WTC11 (cell line): ENCODE measurements around the gene ETNK1. TPM values are rescaled to one million over a fixed set of nuclear protein-coding genes. Genes with fewer than 3 reads are reported as not detected.
A peak's percentile ranks its signal among the peaks of the same experiment; 100 is the strongest.

Experiments used
- ATAC-seq: fragments of 200-7000 bp; cut with Tn5 transposase; 2 replicates; pipeline ENCODE4 v1.10.0; 2021; ENCODE audit warnings: mild to moderate bottlenecking, moderate library complexity
- CTCF ChIA-PET: fragments of 300-600 bp; sonication (Branson Sonifier 250); formaldehyde crosslinking; loops from one replicate; lab custom pipeline; 2021; ENCODE audit warnings: antibody characterized with exemption; lab: Charles Lee
- POLR2A ChIA-PET: fragments of 350-600 bp; sonication (Branson Sonifier 250); formaldehyde crosslinking; loops from one replicate; lab custom pipeline; 2021; ENCODE audit warnings: antibody characterized with exemption; lab: Charles Lee
- DNase-seq: peaks from one replicate; pipeline ENCODE4 v3.0.0; 2021; ENCODE audit warnings: low spot score
- H3K27ac Mint-ChIP-seq: 2 replicates; pipeline ENCODE4 v1.8.0; 2021; ENCODE audit warnings: mixed read lengths
- H3K27me3 Mint-ChIP-seq: 2 replicates; pipeline ENCODE4 v1.8.0; 2021; ENCODE audit warnings: low read depth, mild to moderate bottlenecking, moderate library complexity, mixed read lengths
- H3K36me3 Mint-ChIP-seq: 2 replicates; pipeline ENCODE4 v1.8.0; 2021; ENCODE audit warnings: mixed read lengths
- H3K4me1 Mint-ChIP-seq: 2 replicates; pipeline ENCODE4 v1.8.0; 2022; ENCODE audit warnings: mixed read lengths
- H3K4me3 Mint-ChIP-seq: 2 replicates; pipeline ENCODE4 v1.8.0; 2021; ENCODE audit warnings: mild to moderate bottlenecking, moderate library complexity, mixed read lengths
- H3K9me3 Mint-ChIP-seq: 2 replicates; pipeline ENCODE4 v1.8.0; 2021; ENCODE audit warnings: mixed read lengths
- CBFB ChIP-seq: sonication (generic); formaldehyde crosslinking; IDR thresholded peaks from 2 replicates; pipeline ENCODE4 v1.8.1; 2022; ENCODE audit warnings: mild to moderate bottlenecking, low read depth, missing genetic modification reagents
- CREB1 ChIP-seq: sonication (generic); formaldehyde crosslinking; IDR thresholded peaks from 2 replicates; pipeline ENCODE4 v1.8.0; 2023; ENCODE audit warnings: mild to moderate bottlenecking, missing genetic modification reagents
- CREM ChIP-seq: sonication (generic); formaldehyde crosslinking; IDR thresholded peaks from 2 replicates; pipeline ENCODE4 v1.8.1; 2022; ENCODE audit warnings: mild to moderate bottlenecking, missing genetic modification reagents, moderate library complexity
- GTF2I ChIP-seq: fragments of 250-450 bp; sonication (Bioruptor Pico); conservative IDR thresholded peaks from 2 replicates; pipeline ENCODE4 v1.4.0; 2021; ENCODE audit warnings: mild to moderate bottlenecking
- IRF2 ChIP-seq: sonication (generic); formaldehyde crosslinking; IDR thresholded peaks from 2 replicates; pipeline ENCODE4 v1.8.0; 2022; ENCODE audit warnings: low read depth, missing genetic modification reagents, borderline replicate concordance
- JAZF1 ChIP-seq: fragments of 250-450 bp; sonication (Bioruptor Pico); IDR thresholded peaks from 2 replicates; pipeline ENCODE4 v1.9.0; 2021; ENCODE audit warnings: moderate library complexity, mild to moderate bottlenecking, inconsistent platforms
- NFATC4 ChIP-seq: fragments of 250-450 bp; sonication (Bioruptor Pico); IDR thresholded peaks from 2 replicates; pipeline ENCODE4 v1.9.0; 2021; ENCODE audit warnings: mild to moderate bottlenecking
- NR2C2 ChIP-seq: sonication (generic); formaldehyde crosslinking; IDR thresholded peaks from 2 replicates; pipeline ENCODE4 v1.8.0; 2022; ENCODE audit warnings: mild to moderate bottlenecking, missing genetic modification reagents
- RELA ChIP-seq: sonication (generic); formaldehyde crosslinking; IDR thresholded peaks from 2 replicates; pipeline ENCODE4 v1.8.1; 2022; ENCODE audit warnings: missing genetic modification reagents, mild to moderate bottlenecking, borderline replicate concordance
- SMAD3 ChIP-seq: sonication (generic); formaldehyde crosslinking; IDR thresholded peaks from 2 replicates; pipeline ENCODE4 v1.8.0; 2022; ENCODE audit warnings: missing genetic modification reagents, mild to moderate bottlenecking, borderline replicate concordance
- SP1 ChIP-seq: sonication (generic); formaldehyde crosslinking; conservative IDR thresholded peaks from 2 replicates; pipeline ENCODE4 v1.8.1; 2022; ENCODE audit warnings: missing genetic modification reagents
- TCF7 ChIP-seq: sonication (generic); formaldehyde crosslinking; IDR thresholded peaks from 2 replicates; pipeline ENCODE4 v1.8.0; 2022; ENCODE audit warnings: mild to moderate bottlenecking, low read depth, missing genetic modification reagents, moderate library complexity
- TP53 ChIP-seq: sonication (generic); formaldehyde crosslinking; IDR thresholded peaks from 2 replicates; pipeline ENCODE4 v1.8.1; 2023; ENCODE audit warnings: mild to moderate bottlenecking, missing genetic modification reagents
- ZNF219 ChIP-seq: sonication (generic); formaldehyde crosslinking; IDR thresholded peaks from 2 replicates; pipeline ENCODE4 v1.8.0; 2023; ENCODE audit warnings: missing genetic modification reagents, mild to moderate bottlenecking, borderline replicate concordance
- ZNF423 ChIP-seq: fragments of 250-450 bp; sonication (Bioruptor Pico); IDR thresholded peaks from 2 replicates; pipeline ENCODE4 v2.1.2; 2022; ENCODE audit warnings: mild to moderate bottlenecking, moderate library complexity
- ZNF532 ChIP-seq: fragments of 250-450 bp; sonication (Bioruptor Pico); IDR thresholded peaks from 2 replicates; pipeline ENCODE4 v1.9.0; 2021; ENCODE audit warnings: mild to moderate bottlenecking, borderline replicate concordance
- total RNA-seq: library from RNA; stranded (reverse); gene quantifications from 3 replicates; pipeline ENCODE4 v1.2.3, GENCODE V29; 2021
- TF ChIP-seq, protein P1 (sequence below): sonication (generic); formaldehyde crosslinking; IDR thresholded peaks from 2 replicates; pipeline ENCODE4 v1.8.1; 2023; ENCODE audit warnings: mild to moderate bottlenecking, missing genetic modification reagents, moderate library complexity
- TF ChIP-seq, protein P2 (sequence below): sonication (generic); formaldehyde crosslinking; IDR thresholded peaks from 2 replicates; pipeline ENCODE4 v1.8.1; 2023; ENCODE audit warnings: mild to moderate bottlenecking, missing genetic modification reagents, borderline replicate concordance
- TF ChIP-seq, protein P3 (sequence below): sonication (generic); formaldehyde crosslinking; conservative IDR thresholded peaks from 2 replicates; pipeline ENCODE4 v1.8.1; 2022; ENCODE audit warnings: mild to moderate bottlenecking, missing genetic modification reagents

Gene ETNK1
- total RNA-seq, 1 experiment from 2014 or later: 81.3 TPM

- TF ChIP-seq RELA (CRISPR knock-in tag) (no peak), IRF2 (no peak), SP1 (CRISPR knock-in tag) (peak; percentile 87), NFATC4 (CRISPR knock-in tag) (no peak), TP53 (CRISPR knock-in tag) (peak; percentile 65; the same call in 1 of the 2 replicates), NR2C2 (peak; percentile 59; the same call in 1 of the 2 replicates), ZNF219 (CRISPR knock-in tag) (no peak), CBFB (CRISPR knock-in tag) (no peak), JAZF1 (no peak), ZNF532 (CRISPR knock-in tag) (0 out of 2 replicates have a peak, but pooled peaks have one; percentile 37), CREB1 (CRISPR knock-in tag) (peak; percentile 72; the same call in 1 of the 2 replicates)
- TF ChIP-seq, protein P1, sequence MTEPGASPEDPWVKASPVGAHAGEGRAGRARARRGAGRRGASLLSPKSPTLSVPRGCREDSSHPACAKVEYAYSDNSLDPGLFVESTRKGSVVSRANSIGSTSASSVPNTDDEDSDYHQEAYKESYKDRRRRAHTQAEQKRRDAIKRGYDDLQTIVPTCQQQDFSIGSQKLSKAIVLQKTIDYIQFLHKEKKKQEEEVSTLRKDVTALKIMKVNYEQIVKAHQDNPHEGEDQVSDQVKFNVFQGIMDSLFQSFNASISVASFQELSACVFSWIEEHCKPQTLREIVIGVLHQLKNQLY (CRISPR knock-in tag): 0 out of 2 replicates have a peak, but pooled peaks have one; percentile 75
- TF ChIP-seq, protein P2, sequence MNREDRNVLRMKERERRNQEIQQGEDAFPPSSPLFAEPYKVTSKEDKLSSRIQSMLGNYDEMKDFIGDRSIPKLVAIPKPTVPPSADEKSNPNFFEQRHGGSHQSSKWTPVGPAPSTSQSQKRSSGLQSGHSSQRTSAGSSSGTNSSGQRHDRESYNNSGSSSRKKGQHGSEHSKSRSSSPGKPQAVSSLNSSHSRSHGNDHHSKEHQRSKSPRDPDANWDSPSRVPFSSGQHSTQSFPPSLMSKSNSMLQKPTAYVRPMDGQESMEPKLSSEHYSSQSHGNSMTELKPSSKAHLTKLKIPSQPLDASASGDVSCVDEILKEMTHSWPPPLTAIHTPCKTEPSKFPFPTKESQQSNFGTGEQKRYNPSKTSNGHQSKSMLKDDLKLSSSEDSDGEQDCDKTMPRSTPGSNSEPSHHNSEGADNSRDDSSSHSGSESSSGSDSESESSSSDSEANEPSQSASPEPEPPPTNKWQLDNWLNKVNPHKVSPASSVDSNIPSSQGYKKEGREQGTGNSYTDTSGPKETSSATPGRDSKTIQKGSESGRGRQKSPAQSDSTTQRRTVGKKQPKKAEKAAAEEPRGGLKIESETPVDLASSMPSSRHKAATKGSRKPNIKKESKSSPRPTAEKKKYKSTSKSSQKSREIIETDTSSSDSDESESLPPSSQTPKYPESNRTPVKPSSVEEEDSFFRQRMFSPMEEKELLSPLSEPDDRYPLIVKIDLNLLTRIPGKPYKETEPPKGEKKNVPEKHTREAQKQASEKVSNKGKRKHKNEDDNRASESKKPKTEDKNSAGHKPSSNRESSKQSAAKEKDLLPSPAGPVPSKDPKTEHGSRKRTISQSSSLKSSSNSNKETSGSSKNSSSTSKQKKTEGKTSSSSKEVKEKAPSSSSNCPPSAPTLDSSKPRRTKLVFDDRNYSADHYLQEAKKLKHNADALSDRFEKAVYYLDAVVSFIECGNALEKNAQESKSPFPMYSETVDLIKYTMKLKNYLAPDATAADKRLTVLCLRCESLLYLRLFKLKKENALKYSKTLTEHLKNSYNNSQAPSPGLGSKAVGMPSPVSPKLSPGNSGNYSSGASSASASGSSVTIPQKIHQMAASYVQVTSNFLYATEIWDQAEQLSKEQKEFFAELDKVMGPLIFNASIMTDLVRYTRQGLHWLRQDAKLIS: peak; percentile 84; the same call in 1 of the 2 replicates
Observed at GRCh38 chr12:22624870-22625761, at the start of gene ETNK1 (continued).

DNA sequence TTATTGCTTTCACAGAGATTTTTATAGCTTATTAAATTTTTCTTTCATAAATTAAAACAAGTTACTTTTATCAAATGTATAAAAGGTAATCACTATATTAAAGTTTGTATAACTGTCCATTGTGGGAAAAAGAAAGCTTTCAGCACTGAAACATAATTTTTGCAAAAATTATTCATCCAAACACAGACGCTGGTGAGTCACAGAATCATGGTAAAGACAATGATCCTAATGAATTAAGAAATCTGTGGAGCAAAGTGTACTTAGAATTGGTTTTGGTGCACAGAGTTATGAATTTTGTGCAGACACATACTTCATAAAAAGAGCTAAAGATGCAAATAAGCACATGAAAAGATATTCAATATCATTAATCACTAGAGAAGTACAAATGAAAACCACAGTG lies 48.9 kb upstream of the ETNK1 start:
- no peaks in the 10 kb centered on the region for H3K27me3 Mint-ChIP-seq
- DNase-seq: no peak
- CTCF ChIA-PET: no interaction called here
- no peak overlapping the region for H3K4me3 Mint-ChIP-seq
- TF ChIP-seq CBFB (CRISPR knock-in tag): no peak
- no peak for TF ChIP-seq ZNF423 (CRISPR knock-in tag)
- no peak for TF ChIP-seq GTF2I
- no peak for TF ChIP-seq CREM (CRISPR knock-in tag)
- TF ChIP-seq TCF7 (CRISPR knock-in tag): no peak
- TF ChIP-seq SMAD3 (CRISPR knock-in tag): no peak
- TF ChIP-seq, protein P3, sequence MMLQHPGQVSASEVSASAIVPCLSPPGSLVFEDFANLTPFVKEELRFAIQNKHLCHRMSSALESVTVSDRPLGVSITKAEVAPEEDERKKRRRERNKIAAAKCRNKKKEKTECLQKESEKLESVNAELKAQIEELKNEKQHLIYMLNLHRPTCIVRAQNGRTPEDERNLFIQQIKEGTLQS (CRISPR knock-in tag): no peak
- TF ChIP-seq, all 79 proteins: peak for 0
- H3K36me3 Mint-ChIP-seq: peaks cover 8% of the 10 kb centered on the region
- POLR2A ChIA-PET: no interaction called here
- peaks cover 12% of the 10 kb centered on the region for H3K9me3 Mint-ChIP-seq
- no peak for ATAC-seq
- no peak overlapping the region for H3K27ac Mint-ChIP-seq
- H3K4me1 Mint-ChIP-seq: peaks cover 3% of the 10 kb centered on the region
